Adrenal gland (tissue), 5 donors: ENCODE measurements around the gene ZCCHC4.

Experiments
- CTCF ChIP-seq, 6 experiments: fragments of 450-650 bp in 4 of 6; fragments of 200-600 bp in 2 of 6; sonication (generic) in 1 of 6; IDR thresholded peaks; 1 replicate in 5 of 6; 2 replicates in 1 of 6; pipeline versions ENCODE4 v1.5.1 to v1.8.0; 2016 to 2021; ENCODE audit warnings: antibody characterized with exemption in 6 of 6, mild to moderate bottlenecking in 2 of 6, moderate library complexity in 1 of 6
- POLR2A ChIP-seq, 2 donors: fragments of 450-650 bp; IDR thresholded peaks; one replicate each; pipeline ENCODE4 v1.6.1; 2017; ENCODE audit warnings: antibody characterized with exemption in 2 of 2, mild to moderate bottlenecking in 2 of 2, moderate library complexity in 1 of 2
- donor health status: DM: no; HTN: no; CAD: no.

- no peak for TF ChIP-seq CTCF (IDR thresholded peaks at IDR 0.05)
- no peak for TF ChIP-seq POLR2A (IDR thresholded peaks at IDR 0.05)
Observed at GRCh38 chr4:25347473-25347872, 34.9 kb downstream of the ZCCHC4 start.
